HEK293 (cell line): ENCODE measurements around the gene PSORS1C2.

Experiments used
- CTCF ChIA-PET: fragments of 350-600 bp; formaldehyde crosslinking; extraction: SDS; loops from one replicate; lab custom pipeline; 2021; ENCODE audit warnings: antibody characterized with exemption; lab: Yijun Ruan, JAX
- POLR2A ChIA-PET: fragments of 300-600 bp; formaldehyde crosslinking; extraction: SDS; loops from one replicate; lab custom pipeline; 2020; ENCODE audit warnings: antibody characterized with exemption, inconsistent platforms; lab: Yijun Ruan, JAX
- H3K27ac ChIP-seq: fragments of 200-500 bp; sonication (Bioruptor generic); 2 replicates; pipeline ENCODE4 v1.5.1; 2014; ENCODE audit warnings: low read depth, low read length, control low read depth, inconsistent platforms; ENCODE audit errors: extremely low read depth
- H3K36me3 ChIP-seq, 2 experiments: fragments of 200-500 bp in 1 of 2; sonication (Bioruptor generic) in 1 of 2; 1 replicate in 1 of 2; 2 replicates in 1 of 2; pipeline ENCODE4 v1.5.1; 2014 to 2017; ENCODE audit warnings: inconsistent platforms in 2 of 2, low read length in 2 of 2; ENCODE audit not compliant: control insufficient read depth in 2 of 2, insufficient read depth in 1 of 2
- H3K4me1 ChIP-seq: fragments of 200-500 bp; sonication (Bioruptor generic); 2 replicates; pipeline ENCODE4 v1.5.1; 2014; ENCODE audit warnings: mild to moderate bottlenecking, low read length, inconsistent platforms; ENCODE audit not compliant: control insufficient read depth, insufficient read depth
- H3K4me3 ChIP-seq: 2 replicates; pipeline ENCODE4 v1.5.1; 2011; ENCODE audit warnings: low read depth, mild to moderate bottlenecking, control low read depth, low read length, moderate library complexity
- H3K9me3 ChIP-seq: fragments of 200-500 bp; sonication (Bioruptor generic); 2 replicates; pipeline ENCODE4 v1.5.1; 2014; ENCODE audit warnings: low read depth, low read length, inconsistent platforms; ENCODE audit not compliant: control insufficient read depth, insufficient read depth
- BCL11B ChIP-seq: fragments of 450-650 bp; formaldehyde crosslinking; IDR thresholded peaks from 2 replicates; pipeline ENCODE4 v1.5.1; 2016; ENCODE audit warnings: low read depth, missing biosample characterization, missing genetic modification characterization
- GLI4 ChIP-seq: fragments of 450-650 bp; formaldehyde crosslinking; IDR thresholded peaks from 2 replicates; pipeline ENCODE4 v1.5.1; 2016; ENCODE audit warnings: missing biosample characterization, missing genetic modification characterization
- IKZF3 ChIP-seq: fragments of 450-650 bp; IDR thresholded peaks from 2 replicates; pipeline ENCODE4 v1.5.0; 2018; ENCODE audit warnings: missing biosample characterization, mild to moderate bottlenecking, missing genetic modification characterization, moderate library complexity
- MZF1 ChIP-seq: fragments of 450-650 bp; formaldehyde crosslinking; IDR thresholded peaks from 2 replicates; pipeline ENCODE4 v1.5.1; 2017; ENCODE audit warnings: missing biosample characterization, missing genetic modification characterization, borderline replicate concordance
- ZFHX2 ChIP-seq: fragments of 450-650 bp; formaldehyde crosslinking; conservative IDR thresholded peaks from 2 replicates; pipeline ENCODE4 v1.5.1; 2016; ENCODE audit warnings: missing biosample characterization, missing genetic modification characterization
- ZFP41 ChIP-seq: fragments of 450-650 bp; formaldehyde crosslinking; IDR thresholded peaks from 2 replicates; pipeline ENCODE4 v1.5.1; 2016; ENCODE audit warnings: missing biosample characterization, missing genetic modification characterization, borderline replicate concordance
- ZFP69B ChIP-seq: fragments of 450-650 bp; formaldehyde crosslinking; IDR thresholded peaks from 2 replicates; pipeline ENCODE4 v1.5.1; 2016; ENCODE audit warnings: missing biosample characterization, missing genetic modification characterization
- ZNF292 ChIP-seq: fragments of 450-650 bp; formaldehyde crosslinking; IDR thresholded peaks from 2 replicates; pipeline ENCODE4 v1.5.1; 2016; ENCODE audit warnings: low read depth, missing biosample characterization, missing genetic modification characterization, borderline replicate concordance
- ZNF394 ChIP-seq: fragments of 450-650 bp; formaldehyde crosslinking; IDR thresholded peaks from 2 replicates; pipeline ENCODE4 v1.5.1; 2016; ENCODE audit warnings: missing biosample characterization, missing genetic modification characterization, mild to moderate bottlenecking, moderate library complexity, borderline replicate concordance
- ZNF624 ChIP-seq: fragments of 450-650 bp; formaldehyde crosslinking; IDR thresholded peaks from 2 replicates; pipeline ENCODE4 v1.5.1; 2017; ENCODE audit warnings: missing biosample characterization, missing genetic modification characterization
- ZNF768 ChIP-seq: fragments of 450-650 bp; formaldehyde crosslinking; IDR thresholded peaks from 2 replicates; pipeline ENCODE4 v1.5.1; 2018; ENCODE audit warnings: missing biosample characterization, mild to moderate bottlenecking, missing genetic modification characterization
- ZNF791 ChIP-seq: fragments of 450-650 bp; formaldehyde crosslinking; IDR thresholded peaks from 2 replicates; pipeline ENCODE4 v1.5.1; 2016; ENCODE audit warnings: missing biosample characterization, missing genetic modification characterization
- ZNF830 ChIP-seq: fragments of 450-650 bp; IDR thresholded peaks from 2 replicates; pipeline ENCODE4 v1.5.0; 2018; ENCODE audit warnings: missing biosample characterization, missing genetic modification characterization, low read depth, mild to moderate bottlenecking, moderate library complexity
- ZSCAN23 ChIP-seq: fragments of 450-650 bp; formaldehyde crosslinking; IDR thresholded peaks from 2 replicates; pipeline ENCODE4 v1.5.1; 2016; ENCODE audit warnings: missing biosample characterization, missing genetic modification characterization
- TF ChIP-seq, protein P1 (sequence below): fragments of 450-650 bp; formaldehyde crosslinking; IDR thresholded peaks from 2 replicates; pipeline ENCODE4 v1.5.1; 2016; ENCODE audit warnings: missing biosample characterization, missing genetic modification characterization
- TF ChIP-seq, protein P2 (sequence below): fragments of 450-650 bp; formaldehyde crosslinking; IDR thresholded peaks from 2 replicates; pipeline ENCODE4 v1.5.1; 2016; ENCODE audit warnings: missing biosample characterization, missing genetic modification characterization
- TF ChIP-seq, protein P3 (sequence below): fragments of 450-650 bp; formaldehyde crosslinking; IDR thresholded peaks from 2 replicates; pipeline ENCODE4 v1.5.1; 2016; ENCODE audit warnings: missing biosample characterization, missing genetic modification characterization
- TF ChIP-seq, protein P4 (sequence below): fragments of 450-650 bp; formaldehyde crosslinking; IDR thresholded peaks from 2 replicates; pipeline ENCODE4 v1.5.1; 2016; ENCODE audit warnings: missing biosample characterization, missing genetic modification characterization
- TF ChIP-seq, protein P5 (sequence below): fragments of 450-650 bp; formaldehyde crosslinking; IDR thresholded peaks from 2 replicates; pipeline ENCODE4 v1.5.1; 2017; ENCODE audit warnings: missing biosample characterization, missing genetic modification characterization

The PSORS1C2 gene

DNA sequence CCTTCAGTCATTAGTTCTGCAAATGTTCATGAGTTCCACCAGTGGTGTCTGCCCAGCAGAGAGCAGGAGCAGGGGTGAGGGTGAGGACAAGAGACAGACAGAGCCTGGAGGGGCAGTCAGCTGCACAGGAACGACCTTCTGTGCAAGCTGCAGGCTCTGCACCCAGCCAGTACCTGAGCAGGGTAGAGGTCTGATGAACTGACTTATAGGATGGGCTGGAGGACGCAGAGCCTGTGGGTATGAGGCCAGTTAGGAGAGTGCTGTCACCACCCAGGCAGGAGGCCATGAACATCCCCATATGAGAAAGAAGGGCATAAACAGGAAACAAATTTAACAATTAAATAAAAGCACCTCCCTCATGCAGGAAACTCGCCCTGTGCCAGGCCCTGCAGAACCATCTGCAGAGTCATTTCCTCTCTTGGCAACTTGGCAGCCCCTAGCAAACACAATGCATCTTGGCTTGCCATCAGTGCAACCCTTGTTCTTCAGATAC is 44.4 kb downstream of the PSORS1C2 start:
- ChIA-PET POLR2A (no interaction called here), CTCF (interaction anchor here (0.6 to 5.9 kb wide), 10 partner anchors 8 to 414 kb away, joined by 3 to 29 read pairs (median 5); partner anchors contain the start of gene PSORS1C1)
- Histone ChIP-seq H3K9me3 (no peaks in the 10 kb centered on the region), H3K4me3 (no peak overlapping the region), H3K27ac (no peak overlapping the region), H3K4me1 (no peaks in the 10 kb centered on the region), H3K36me3 (no peaks in the 10 kb centered on the region)
- TF ChIP-seq ZFP41 (tag by site-specific recombination) (no peak), ZNF830 (tag by site-specific recombination) (no peak)
- TF ChIP-seq, protein P1, sequence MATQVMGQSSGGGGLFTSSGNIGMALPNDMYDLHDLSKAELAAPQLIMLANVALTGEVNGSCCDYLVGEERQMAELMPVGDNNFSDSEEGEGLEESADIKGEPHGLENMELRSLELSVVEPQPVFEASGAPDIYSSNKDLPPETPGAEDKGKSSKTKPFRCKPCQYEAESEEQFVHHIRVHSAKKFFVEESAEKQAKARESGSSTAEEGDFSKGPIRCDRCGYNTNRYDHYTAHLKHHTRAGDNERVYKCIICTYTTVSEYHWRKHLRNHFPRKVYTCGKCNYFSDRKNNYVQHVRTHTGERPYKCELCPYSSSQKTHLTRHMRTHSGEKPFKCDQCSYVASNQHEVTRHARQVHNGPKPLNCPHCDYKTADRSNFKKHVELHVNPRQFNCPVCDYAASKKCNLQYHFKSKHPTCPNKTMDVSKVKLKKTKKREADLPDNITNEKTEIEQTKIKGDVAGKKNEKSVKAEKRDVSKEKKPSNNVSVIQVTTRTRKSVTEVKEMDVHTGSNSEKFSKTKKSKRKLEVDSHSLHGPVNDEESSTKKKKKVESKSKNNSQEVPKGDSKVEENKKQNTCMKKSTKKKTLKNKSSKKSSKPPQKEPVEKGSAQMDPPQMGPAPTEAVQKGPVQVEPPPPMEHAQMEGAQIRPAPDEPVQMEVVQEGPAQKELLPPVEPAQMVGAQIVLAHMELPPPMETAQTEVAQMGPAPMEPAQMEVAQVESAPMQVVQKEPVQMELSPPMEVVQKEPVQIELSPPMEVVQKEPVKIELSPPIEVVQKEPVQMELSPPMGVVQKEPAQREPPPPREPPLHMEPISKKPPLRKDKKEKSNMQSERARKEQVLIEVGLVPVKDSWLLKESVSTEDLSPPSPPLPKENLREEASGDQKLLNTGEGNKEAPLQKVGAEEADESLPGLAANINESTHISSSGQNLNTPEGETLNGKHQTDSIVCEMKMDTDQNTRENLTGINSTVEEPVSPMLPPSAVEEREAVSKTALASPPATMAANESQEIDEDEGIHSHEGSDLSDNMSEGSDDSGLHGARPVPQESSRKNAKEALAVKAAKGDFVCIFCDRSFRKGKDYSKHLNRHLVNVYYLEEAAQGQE (tag by site-specific recombination) = no peak

DNA sequence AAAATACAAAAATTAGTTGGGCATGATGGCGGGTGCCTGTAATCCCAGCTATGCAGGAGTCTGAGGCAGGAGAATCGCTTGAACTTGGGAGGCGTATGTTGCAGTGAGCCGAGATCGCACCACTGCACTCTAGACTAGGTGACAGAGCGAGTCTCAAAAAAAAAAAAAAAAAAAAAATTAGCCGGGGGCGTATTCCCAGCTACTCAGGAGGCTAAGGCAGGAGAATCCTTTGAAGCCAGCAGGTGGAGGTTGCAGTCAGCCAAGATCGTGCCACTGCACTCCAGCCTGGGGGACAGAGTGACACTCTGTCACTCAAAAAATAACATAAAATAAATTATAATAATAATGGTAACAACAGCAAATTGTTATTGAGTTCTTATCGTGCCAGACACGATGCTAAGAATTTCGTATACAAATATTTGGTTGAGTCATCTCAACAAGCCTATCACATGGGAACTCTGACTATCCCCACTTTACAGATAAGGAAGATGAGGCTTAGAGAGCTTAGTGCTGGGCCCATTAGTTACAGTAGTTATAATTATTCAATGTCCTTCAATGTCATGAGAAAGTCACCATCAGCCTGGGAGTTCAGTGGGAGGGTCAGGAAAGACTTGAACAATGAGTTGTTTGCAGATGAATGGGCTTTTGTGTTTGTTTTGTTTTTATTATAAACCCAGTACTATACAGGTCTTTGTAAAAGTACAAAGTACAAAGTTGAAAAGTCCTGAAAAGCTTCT is 45.9 kb downstream of the PSORS1C2 start:
- ChIA-PET POLR2A (no interaction called here), CTCF (interaction anchor here (0.5 to 7.3 kb wide), 15 partner anchors 8 to 271 kb away, joined by 3 to 97 read pairs (median 4); partner anchors contain the start of genes PSORS1C1 and VARS2)
- no peak for TF ChIP-seq MZF1
- TF ChIP-seq ZFP69B (tag by site-specific recombination) = no peak
- TF ChIP-seq BCL11B = no peak
- TF ChIP-seq GLI4 (tag by site-specific recombination) = no peak
- TF ChIP-seq, protein P2, sequence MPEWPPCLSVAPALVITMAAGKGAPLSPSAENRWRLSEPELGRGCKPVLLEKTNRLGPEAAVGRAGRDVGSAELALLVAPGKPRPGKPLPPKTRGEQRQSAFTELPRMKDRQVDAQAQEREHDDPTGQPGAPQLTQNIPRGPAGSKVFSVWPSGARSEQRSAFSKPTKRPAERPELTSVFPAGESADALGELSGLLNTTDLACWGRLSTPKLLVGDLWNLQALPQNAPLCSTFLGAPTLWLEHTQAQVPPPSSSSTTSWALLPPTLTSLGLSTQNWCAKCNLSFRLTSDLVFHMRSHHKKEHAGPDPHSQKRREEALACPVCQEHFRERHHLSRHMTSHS = no peak
- TF ChIP-seq, protein P3, sequence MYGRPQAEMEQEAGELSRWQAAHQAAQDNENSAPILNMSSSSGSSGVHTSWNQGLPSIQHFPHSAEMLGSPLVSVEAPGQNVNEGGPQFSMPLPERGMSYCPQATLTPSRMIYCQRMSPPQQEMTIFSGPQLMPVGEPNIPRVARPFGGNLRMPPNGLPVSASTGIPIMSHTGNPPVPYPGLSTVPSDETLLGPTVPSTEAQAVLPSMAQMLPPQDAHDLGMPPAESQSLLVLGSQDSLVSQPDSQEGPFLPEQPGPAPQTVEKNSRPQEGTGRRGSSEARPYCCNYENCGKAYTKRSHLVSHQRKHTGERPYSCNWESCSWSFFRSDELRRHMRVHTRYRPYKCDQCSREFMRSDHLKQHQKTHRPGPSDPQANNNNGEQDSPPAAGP (tag by site-specific recombination) = no peak
- 0 out of 2 replicates have a peak, but pooled peaks have one; percentile 6 for TF ChIP-seq ZFHX2 (tag by site-specific recombination)
- no peak for TF ChIP-seq ZNF624 (tag by site-specific recombination)
- TF ChIP-seq ZNF394 = no peak
- Histone ChIP-seq H3K9me3 (no peaks in the 10 kb centered on the region), H3K4me3 (no peak overlapping the region), H3K4me1 (no peaks in the 10 kb centered on the region), H3K27ac (no peak overlapping the region), H3K36me3 (no peaks in the 10 kb centered on the region; a peak in 1 of 3 replicates)

DNA sequence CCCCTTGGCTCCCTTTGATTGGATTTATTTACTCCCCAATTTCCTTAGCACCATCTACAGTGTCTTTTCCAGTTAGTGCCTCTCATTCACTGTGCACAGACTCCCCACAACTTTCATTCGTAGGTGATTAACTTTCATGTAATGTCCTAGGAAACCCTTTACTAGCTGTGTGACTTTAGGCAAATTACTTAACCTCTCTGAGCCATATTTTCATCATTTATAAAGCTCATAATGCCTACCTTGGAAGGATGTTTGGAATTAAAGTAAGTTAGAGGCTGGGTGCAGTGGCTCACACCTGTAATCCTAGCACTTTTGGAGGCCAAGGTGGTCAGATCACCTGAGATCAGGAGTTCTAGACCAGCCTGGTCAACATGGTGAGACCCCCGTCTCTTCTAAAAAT is 46.6 kb downstream of the PSORS1C2 start:
- Histone ChIP-seq H3K27ac (no peak overlapping the region), H3K4me1 (peaks cover under 1% of the 10 kb centered on the region; the same call in 1 of the 2 replicates), H3K9me3 (no peaks in the 10 kb centered on the region), H3K4me3 (no peak overlapping the region), H3K36me3 (no peaks in the 10 kb centered on the region; a peak in 1 of 3 replicates)
- ChIA-PET CTCF (interaction anchor here (0.6 to 7.3 kb wide), 10 partner anchors 8 to 176 kb away, joined by 3 to 97 read pairs (median 5); partner anchors contain the start of gene VARS2), POLR2A (interaction anchor here (0.6 kb wide), 1 partner anchor 893 kb away, joined by 4 read pairs; no protein-coding TSS in a partner anchor)
- no peak for TF ChIP-seq ZNF292 (tag by site-specific recombination)
- TF ChIP-seq, protein P4, sequence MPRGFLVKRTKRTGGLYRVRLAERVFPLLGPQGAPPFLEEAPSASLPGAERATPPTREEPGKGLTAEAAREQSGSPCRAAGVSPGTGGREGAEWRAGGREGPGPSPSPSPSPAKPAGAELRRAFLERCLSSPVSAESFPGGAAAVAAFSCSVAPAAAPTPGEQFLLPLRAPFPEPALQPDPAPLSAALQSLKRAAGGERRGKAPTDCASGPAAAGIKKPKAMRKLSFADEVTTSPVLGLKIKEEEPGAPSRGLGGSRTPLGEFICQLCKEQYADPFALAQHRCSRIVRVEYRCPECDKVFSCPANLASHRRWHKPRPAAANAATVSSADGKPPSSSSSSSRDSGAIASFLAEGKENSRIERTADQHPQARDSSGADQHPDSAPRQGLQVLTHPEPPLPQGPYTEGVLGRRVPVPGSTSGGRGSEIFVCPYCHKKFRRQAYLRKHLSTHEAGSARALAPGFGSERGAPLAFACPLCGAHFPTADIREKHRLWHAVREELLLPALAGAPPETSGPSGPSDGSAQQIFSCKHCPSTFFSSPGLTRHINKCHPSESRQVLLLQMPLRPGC (tag by site-specific recombination) = no peak
- no peak for TF ChIP-seq ZSCAN23 (tag by site-specific recombination)
- TF ChIP-seq ZNF791 (tag by site-specific recombination) = no peak
- TF ChIP-seq IKZF3 (tag by site-specific recombination) = no peak
- TF ChIP-seq, protein P5, sequence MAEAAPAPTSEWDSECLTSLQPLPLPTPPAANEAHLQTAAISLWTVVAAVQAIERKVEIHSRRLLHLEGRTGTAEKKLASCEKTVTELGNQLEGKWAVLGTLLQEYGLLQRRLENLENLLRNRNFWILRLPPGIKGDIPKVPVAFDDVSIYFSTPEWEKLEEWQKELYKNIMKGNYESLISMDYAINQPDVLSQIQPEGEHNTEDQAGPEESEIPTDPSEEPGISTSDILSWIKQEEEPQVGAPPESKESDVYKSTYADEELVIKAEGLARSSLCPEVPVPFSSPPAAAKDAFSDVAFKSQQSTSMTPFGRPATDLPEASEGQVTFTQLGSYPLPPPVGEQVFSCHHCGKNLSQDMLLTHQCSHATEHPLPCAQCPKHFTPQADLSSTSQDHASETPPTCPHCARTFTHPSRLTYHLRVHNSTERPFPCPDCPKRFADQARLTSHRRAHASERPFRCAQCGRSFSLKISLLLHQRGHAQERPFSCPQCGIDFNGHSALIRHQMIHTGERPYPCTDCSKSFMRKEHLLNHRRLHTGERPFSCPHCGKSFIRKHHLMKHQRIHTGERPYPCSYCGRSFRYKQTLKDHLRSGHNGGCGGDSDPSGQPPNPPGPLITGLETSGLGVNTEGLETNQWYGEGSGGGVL = no peak
- peak; percentile 74 for TF ChIP-seq ZNF768 (tag by site-specific recombination)
